Non-pigmented ciliary epithelial cell (primary cell): ENCODE measurements around the gene SPEF1.

Experiments used
- DNase-seq: peaks from one replicate; pipeline ENCODE4 v3.0.0-alpha.2; 2010; ENCODE audit warnings: low read depth

SPEF1 gene

GRCh38 chr20:3747471-3747870 lies 33.8 kb downstream of the SPEF1 start:
- no peak for DNase-seq

GRCh38 chr20:3745686-3746173 lies 35.5 kb downstream of the SPEF1 start:
- DNase-seq = no peak

- no peak for DNase-seq
Measured at GRCh38 chr20:3744806-3745685, 36.2 kb downstream of the SPEF1 start.

- no peak for DNase-seq
Measured at GRCh38 chr20:3744037-3744436, 37.2 kb downstream of the SPEF1 start.

DNA sequence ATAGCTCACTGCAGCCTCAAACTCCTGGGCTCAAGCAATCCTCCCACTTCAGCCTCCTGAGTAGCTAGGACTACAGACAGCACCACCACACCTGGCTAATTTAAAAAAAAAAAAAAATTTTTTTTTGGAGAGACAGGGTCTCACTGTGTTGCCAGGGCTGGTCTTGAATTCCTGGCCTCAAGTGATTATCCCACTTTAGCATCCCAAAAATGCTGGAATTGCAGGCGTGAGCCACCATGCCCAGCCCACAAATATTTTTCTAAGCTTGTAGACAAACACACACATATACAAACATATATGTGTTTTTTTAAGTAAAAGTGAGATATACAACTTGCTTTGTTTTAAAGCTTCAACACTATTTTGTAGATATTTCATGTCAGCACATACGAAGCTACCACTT lies 38.0 kb downstream of the SPEF1 start:
- no peak for DNase-seq

GRCh38 chr20:3741836-3742458 lies 39.3 kb downstream of the SPEF1 start:
- DNase-seq = no peak

GRCh38 chr20:3740615-3741301 lies 40.5 kb downstream of the SPEF1 start:
- DNase-seq = no peak

- DNase-seq = no peak
Measured at GRCh38 chr20:3739926-3740451, 41.3 kb downstream of the SPEF1 start.

DNA sequence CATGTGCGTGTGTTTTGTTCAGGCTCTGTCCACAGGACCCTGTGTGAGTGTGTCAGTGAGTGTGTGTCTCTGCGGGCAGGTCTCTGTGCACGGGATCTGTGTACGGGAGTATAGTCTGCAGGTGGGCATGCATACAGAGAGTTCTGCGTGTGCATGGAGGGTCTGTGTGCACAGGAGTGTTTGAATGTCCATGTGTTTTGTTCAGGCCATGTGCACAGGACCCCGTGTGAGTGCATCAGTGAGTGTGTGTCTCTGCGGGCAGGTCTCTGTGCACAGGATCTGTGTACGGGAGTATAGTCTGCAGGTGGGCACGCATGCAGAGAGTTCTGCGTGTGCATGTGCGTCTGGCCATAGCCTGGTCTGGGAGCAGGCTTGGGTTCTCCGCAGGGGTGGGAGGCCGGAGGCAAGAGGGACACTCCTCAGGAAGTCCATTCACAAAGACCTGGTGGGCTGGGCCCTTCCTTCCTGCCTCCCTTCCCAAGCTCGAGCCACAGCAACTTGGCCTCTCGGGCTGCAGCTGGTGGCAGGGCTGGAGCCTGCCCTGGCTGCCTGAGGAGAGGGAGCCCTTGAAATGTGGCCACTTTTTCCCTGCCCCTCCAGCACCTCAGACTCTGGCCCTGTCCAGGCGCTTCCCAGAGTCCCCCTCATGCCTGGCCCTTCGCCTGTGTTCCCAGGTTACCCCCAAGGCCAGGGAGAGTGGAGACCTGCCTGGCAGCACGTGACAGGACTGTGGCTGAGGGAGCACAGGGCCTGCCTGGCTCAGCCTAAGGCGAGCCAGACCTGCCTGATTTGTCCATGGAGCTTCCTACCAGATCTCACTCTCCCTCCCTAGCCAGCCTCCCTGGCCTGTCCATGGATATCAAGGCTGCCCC lies 42.0 kb downstream of the SPEF1 start:
- DNase-seq = no peak

DNA sequence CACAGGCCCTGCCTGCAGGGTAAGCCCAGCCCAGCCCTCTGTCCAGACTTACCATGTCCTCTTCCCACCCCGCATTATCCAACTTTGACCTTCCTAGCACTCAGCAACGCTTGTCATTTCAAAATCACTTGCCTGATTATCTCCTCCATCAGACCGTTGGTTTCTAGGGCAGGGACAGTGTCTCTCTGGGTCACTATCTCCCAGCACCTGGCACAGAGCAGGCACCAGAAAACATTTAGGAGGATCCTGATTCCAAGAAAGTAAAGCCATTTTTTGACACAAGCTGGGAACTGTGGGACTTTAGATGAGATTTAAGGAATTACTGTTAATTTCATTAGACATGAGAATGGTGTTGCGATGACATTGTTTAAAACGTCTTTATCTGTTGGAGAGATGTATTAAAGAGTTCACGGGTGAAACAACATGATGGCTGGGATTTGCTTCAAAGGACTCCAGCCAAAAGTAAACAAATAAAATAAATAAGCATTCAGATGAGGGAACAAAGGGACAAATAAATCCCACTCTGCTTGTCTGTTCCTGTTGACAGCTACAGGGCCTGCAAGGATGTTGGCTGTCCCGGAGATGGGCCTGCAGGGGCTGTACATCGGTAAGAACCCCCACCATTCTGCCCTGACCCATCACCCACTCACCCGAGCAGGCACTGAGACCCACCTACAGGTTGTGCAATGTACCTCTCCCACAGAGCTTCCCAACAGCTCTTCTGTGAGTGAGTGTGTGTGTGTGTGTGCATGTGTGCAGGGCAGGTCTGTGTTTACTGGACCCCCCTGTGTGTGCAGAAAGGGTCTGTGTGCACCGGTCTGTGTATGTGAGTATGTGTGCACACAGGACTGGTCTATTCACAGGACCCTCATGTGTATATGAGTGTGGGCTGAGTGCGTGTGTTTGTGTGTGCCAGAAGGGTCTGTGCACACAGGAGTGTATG lies 42.9 kb downstream of the SPEF1 start:
- no peak for DNase-seq

DNA sequence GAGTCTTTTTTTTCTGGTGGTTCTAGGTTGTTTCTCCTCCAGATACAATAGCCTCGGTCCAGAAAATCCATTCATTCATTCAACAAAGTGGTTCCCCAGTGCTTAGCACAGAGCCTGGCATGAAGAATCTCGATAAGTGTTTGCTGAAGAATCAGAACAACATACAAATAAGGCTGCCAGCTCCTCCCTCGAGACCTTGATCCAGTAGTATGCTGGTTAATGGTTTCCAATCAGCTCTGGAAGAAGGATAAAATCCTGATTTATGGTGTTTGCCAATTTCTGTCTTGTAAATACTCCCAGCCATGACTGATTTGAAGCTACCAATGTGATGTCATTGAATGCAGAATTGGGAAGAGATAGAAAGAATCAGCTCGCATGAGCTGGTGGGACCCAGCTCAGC lies 45.5 kb downstream of the SPEF1 start:
- no peak for DNase-seq

DNA sequence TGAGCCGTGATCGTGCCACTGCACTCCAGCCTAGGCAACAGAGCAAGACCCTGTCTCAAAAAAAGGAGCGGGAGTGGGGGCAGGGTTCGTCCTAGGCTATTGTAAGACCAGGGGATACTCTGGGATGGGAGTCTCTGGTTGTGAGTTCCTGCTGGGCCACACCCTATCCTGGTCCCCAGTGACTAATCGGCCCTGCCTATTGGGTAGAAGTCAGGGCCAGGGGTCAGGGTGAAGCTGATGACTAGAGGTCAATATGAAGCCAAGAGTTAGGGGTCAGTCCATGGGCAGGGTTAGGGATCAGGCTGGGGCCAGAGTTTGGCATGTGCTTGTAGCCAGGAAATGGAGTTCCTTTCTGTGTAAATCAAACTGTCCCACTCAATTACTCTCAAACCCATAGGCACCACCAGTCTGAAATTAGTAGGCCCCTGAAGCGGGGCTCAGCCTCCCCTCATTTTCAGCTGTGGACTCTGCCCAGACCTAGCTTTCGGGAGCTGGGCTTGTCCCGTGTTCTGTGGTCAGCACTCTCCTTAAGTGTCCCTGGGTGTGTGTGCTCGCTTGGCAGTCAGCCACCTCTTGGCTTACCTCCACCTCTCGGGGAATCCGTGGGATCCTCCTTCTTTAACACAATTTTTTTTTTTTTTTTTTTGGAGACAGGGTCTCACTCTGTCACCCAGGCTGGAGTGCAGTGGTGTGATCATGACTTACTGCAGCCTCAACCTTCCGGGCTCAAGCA lies 47.0 kb downstream of the SPEF1 start:
- no peak for DNase-seq

DNA sequence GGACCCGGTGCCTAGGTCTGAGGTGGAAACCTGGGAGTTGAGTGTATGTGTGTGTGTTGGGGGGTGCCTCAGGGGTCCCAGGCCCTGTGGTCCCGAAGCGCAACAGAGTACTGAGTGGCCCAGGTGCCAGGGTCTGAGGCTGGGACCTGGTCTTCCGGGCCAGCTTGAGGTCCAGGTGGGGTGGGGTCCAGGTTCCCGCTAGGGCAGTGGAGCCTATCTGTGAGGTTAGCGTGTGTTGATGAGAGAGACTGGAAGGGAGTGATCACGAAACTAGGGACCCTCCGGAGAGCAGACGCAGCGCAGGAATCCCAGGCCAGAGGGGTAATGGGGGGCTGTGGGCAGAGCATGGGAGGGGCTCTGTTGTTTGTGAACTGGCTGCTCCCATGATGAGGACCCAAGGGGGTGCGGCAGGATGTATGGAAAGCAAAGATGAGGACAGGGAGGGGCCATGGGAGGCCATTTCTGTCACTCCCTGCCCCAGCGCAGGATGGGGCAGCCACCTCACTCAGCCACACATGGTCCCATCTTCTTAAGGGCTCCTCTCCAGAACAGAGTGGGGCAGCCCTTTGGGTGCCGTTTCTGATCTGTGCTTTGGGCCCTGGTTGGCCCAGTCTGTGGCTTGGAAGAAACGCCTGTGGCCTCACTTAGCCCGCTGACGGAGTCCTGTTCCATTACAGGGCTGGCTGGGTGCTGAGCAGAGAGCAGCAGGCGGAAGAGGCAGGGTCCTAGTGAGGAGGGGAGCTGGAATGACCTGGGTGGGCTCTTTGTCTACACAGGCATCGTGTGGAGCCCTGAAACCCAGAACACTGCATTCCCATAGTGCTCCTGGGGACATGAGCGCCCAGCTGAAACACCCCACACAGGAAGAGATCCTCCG lies 47.9 kb downstream of the SPEF1 start:
- no peak for DNase-seq

DNA sequence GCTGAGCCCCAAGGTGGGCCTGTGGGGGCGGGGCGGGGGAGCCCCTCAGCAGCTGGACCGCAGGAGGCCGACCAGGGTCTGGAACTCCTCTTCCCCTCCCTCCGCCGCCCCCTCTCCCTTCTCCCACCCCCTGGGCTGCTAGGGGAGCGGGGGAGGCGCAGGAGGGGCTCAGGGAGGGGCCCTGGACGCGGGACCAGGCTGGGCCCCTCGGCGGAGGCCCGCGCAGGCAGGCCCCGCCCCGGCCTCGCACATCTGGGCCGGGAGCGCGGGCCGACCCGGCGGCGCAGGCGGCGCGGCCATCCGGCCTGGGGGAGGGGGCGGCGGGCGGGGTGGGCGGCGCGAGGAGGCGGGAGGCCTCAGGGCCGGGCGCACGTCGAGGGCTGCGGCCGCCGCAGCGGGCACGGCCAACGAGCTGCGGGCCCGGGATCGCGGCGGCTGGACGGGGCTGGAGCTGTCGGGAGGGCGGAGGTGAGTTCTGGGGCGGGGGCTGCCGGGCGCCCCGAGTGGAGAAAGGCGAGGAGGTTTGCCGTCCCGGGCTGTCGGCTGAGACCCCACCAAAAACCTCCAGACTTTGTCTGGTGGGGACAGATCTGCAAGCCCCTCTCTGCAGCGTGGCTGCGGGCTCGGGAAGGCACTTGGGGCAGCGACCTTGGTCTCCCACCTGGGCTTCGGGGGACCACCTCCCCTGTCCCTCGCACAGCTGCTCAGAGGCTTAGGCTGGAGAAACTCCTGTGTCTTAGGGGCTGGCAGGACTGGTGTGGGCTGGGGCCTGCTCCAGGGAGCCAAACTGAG lies 48.7 kb downstream of the SPEF1 start, which contains the start of gene HSPA12B:
HSPA12B (plus strand) TSS at position 359 of the 792 bp plus-strand sequence. CDS start 5,990 bp downstream, outside the sequence.
- DNase-seq = no peak

DNA sequence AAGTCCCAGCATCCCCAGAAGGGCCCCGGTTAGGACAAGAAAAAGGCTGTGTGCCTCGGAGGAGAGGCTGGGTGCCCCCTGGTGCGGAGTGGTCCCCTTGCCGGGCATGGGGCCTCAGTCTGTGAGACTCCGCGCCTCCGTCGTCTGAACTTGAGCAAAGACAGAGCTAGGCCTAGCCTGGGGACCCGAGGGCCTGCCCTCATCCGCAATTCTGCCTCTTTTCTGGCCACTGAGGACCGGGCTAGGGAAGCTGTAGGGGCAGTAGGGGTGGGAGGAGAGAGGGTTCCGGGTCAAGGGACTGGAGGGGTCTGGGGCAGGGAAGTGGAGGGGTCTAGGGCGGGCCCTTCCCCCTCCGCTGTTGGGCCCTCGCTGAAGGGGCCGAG lies 49.3 kb downstream of the SPEF1 start:
- no peak for DNase-seq

DNA sequence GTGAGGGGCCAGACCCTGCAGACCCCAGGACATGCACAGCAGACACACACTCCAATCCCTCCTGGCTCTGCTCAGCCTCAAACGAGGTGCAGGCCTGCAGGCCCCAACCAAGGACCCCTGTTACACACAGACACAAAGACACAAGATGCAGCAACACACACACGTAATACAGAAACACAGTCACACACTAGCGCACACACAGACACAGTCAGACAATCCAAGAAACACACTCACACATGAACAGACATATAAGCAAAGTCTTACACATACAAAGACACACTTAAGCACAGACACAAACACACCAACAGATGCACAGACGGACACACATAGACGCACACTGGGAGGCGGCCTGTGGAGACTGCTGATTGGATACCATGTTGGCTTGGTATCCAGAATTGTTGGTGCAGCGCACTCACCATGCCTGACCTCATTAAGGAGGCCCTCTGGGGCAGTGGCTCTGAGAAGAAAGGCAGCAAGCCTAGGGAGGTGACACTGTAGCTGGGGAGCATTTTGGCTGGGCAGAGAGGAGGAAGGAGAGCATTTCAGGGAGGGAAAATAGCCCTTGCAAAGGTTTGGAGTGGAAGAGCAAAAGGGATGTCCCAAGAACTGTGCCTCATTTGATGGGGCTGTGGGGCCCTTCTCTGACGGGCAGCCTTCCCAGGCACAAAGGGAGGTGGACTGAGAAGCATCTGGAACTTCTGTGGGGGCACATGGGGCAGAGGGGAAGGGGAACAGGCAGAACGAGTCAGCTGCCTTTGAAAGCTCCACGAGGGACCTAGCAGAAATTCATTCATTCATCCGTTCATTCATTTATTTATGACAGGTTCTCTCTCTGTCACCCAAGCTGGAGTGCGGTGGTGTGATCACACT lies 50.2 kb downstream of the SPEF1 start:
- DNase-seq = no peak
